ENCODE data around the gene KRTAP4-7. TPM values are rescaled to one million over a fixed set of nuclear protein-coding genes. Genes with fewer than 3 reads are reported as not detected.
"Not testable (repeated sequence)": the region's sequence is repeated elsewhere in the genome, so short reads cannot be mapped to it uniquely, and the experiment has no call there.

KRTAP4-7 gene
- total RNA-seq, 1 donor, result not detected

GRCh38 chr17:41071606-41072360 is 12.2 kb upstream of the KRTAP4-7 start:
- H3K4me3 ChIP-seq (ENCODE audit: low read depth, low read length), result no peak overlapping the region
- no peak for TF ChIP-seq CTCF (IDR thresholded peaks at IDR 0.05; ENCODE audit: insufficient read depth, low read depth, low read length)
- DNase-seq (ENCODE audit: low read depth), result no peak

GRCh38 chr17:41073676-41074075 is 10.3 kb upstream of the KRTAP4-7 start:
- DNase-seq (ENCODE audit: low read depth), result no peak
- no peak overlapping the region for H3K4me3 ChIP-seq (ENCODE audit: low read depth, low read length)
- TF ChIP-seq CTCF (IDR thresholded peaks at IDR 0.05; ENCODE audit: insufficient read depth, low read depth, low read length), result no peak

- no peak for TF ChIP-seq CTCF (IDR thresholded peaks at IDR 0.05; ENCODE audit: insufficient read depth, low read depth, low read length)
- DNase-seq (ENCODE audit: low read depth), result no peak
- no peak overlapping the region for H3K4me3 ChIP-seq (ENCODE audit: low read depth, low read length)
Observed at GRCh38 chr17:41076788-41077187, 7.2 kb upstream of the KRTAP4-7 start.

- no peak overlapping the region for H3K4me3 ChIP-seq (ENCODE audit: low read depth, low read length)
- no peak for DNase-seq (ENCODE audit: low read depth)
- TF ChIP-seq CTCF (IDR thresholded peaks at IDR 0.05; ENCODE audit: insufficient read depth, low read depth, low read length), result no peak
Observed at GRCh38 chr17:41082626-41083025, 1.3 kb upstream of the KRTAP4-7 start.

GRCh38 chr17:41083427-41083826 is 523 bp upstream of the KRTAP4-7 start:
- DNase-seq (ENCODE audit: low read depth); H3K4me3 ChIP-seq (ENCODE audit: low read depth, low read length): not testable (repeated sequence)

GRCh38 chr17:41088760-41089352 is 4.9 kb downstream of the KRTAP4-7 start:
- DNase-seq (ENCODE audit: low read depth); H3K4me3 ChIP-seq (ENCODE audit: low read depth, low read length): not testable (repeated sequence)

GRCh38 chr17:41096055-41096454 is 12.1 kb downstream of the KRTAP4-7 start:
- TF ChIP-seq CTCF (IDR thresholded peaks at IDR 0.05; ENCODE audit: insufficient read depth, low read depth, low read length), result no peak
- no peak for DNase-seq (ENCODE audit: low read depth)
- H3K4me3 ChIP-seq (ENCODE audit: low read depth, low read length), result no peak overlapping the region

- no peak for DNase-seq (ENCODE audit: low read depth)
- no peak within 1 kb of the TSS for H3K4me3 ChIP-seq (ENCODE audit: low read depth, low read length)
- TF ChIP-seq CTCF (IDR thresholded peaks at IDR 0.05; ENCODE audit: insufficient read depth, low read depth, low read length), result no peak
Observed at GRCh38 chr17:41098042-41098441, 14.1 kb downstream of the KRTAP4-7 start, which contains the start of gene KRTAP4-8. KRTAP4-8 (minus strand) TSS chr17:41098142; CDS start chr17:41098084, 58 bp downstream.
